Adrenal gland (tissue), 12 donors: Measurements from ENCODE around the gene AMN1. TPM values are rescaled to one million over a fixed set of nuclear protein-coding genes. Genes with fewer than 3 reads are reported as not detected.

Experiments used
- DNase-seq, 7 donors: peaks; one replicate each; pipeline ENCODE4 v3.0.0-alpha.2; 2019 to 2020
- H3K27ac ChIP-seq, 5 donors: fragments of 200-600 bp; sonication (generic) in 4 of 5; 1 replicate in 3 of 5; 2 replicates in 2 of 5; pipeline versions ENCODE4 v1.5.1 to v1.8.0; 2016 to 2020; ENCODE audit warnings: mild to moderate bottlenecking in 1 of 5
- H3K27me3 ChIP-seq: fragments of 200-600 bp; 2 replicates; pipeline ENCODE4 v1.8.0; 2021
- H3K36me3 ChIP-seq, 2 donors: fragments of 200-600 bp; replicated peaks in 1 of 2; 1 replicate in 1 of 2; 2 replicates in 1 of 2; pipeline versions ENCODE4 v1.5.1 to v1.8.0; 2018 to 2022
- H3K4me1 ChIP-seq, 2 donors: fragments of 200-600 bp; replicated peaks in 1 of 2; 1 replicate in 1 of 2; 2 replicates in 1 of 2; pipeline versions ENCODE4 v1.5.1 to v1.8.0; 2018 to 2021
- H3K4me3 ChIP-seq, 4 donors: fragments of 200-600 bp; sonication (generic) in 3 of 4; one replicate each; pipeline ENCODE4 v1.5.1; 2016 to 2018
- H3K9me3 ChIP-seq, 3 donors: fragments of 200-600 bp; sonication (generic) in 1 of 3; replicated peaks in 1 of 3; 1 replicate in 2 of 3; 2 replicates in 1 of 3; pipeline versions ENCODE4 v1.5.1 to v1.8.0; 2016 to 2021
- CTCF ChIP-seq, 6 experiments: fragments of 450-650 bp in 4 of 6; fragments of 200-600 bp in 2 of 6; sonication (generic) in 1 of 6; IDR thresholded peaks; 1 replicate in 5 of 6; 2 replicates in 1 of 6; pipeline versions ENCODE4 v1.5.1 to v1.8.0; 2016 to 2021; ENCODE audit warnings: antibody characterized with exemption in 6 of 6, mild to moderate bottlenecking in 2 of 6, moderate library complexity in 1 of 6
- POLR2A ChIP-seq, 2 donors: fragments of 450-650 bp; IDR thresholded peaks; one replicate each; pipeline ENCODE4 v1.6.1; 2017; ENCODE audit warnings: antibody characterized with exemption in 2 of 2, mild to moderate bottlenecking in 2 of 2, moderate library complexity in 1 of 2
- WGBS, 4 donors: extraction: QIAGEN DNeasy Blood & Tissue Kit in 2 of 4; methylation state at CpG; one replicate each; pipeline versions ENCODE4 v1.1.5 to v1.1.7; 2013 to 2017; 5-methylcytosine and 5-hydroxymethylcytosine counted together
- intact Hi-C, 2 donors: fragments of 100-400 bp; cut with DNase I; formaldehyde crosslinking; loops; one replicate each; pipeline versions ENCODE4 v1.14.1 to v1.15.0; 2022 to 2023
- polyA plus RNA-seq, 3 donors: library from polyadenylated mRNA; stranded (reverse); fragments of 200-250 nt in 2 of 3; fragments of 350-450 nt in 1 of 3; fragmentation: Illumina TruSeq in 1 of 3; extraction: RNeasy Lipid Tissue Mini Kit (QIAGEN cat#74804) in 1 of 3; gene quantifications; one replicate each; pipeline ENCODE4 v1.2.3, GENCODE V29; 2013 to 2014
- total RNA-seq, 9 donors: library from RNA; depleted of rRNA in 4 of 9; stranded (reverse); fragments of >200 nt in 4 of 9; fragments of 120-200 nt in 1 of 9; fragmentation: NEBNext Ultra II Directional in 1 of 9; extraction: Animal tissue kit (Norgen Biotek cat#: 25700) in 1 of 9; gene quantifications; one replicate each; pipeline versions ENCODE4 v1.1.0 to v1.2.4, GENCODE V29; 2013 to 2023
- donor health status: healthy with polysubstance abuse.
- donor health status: Bipolar disorder and iron deficiency.
- donor health status: DM: yes; HTN: yes; CAD: no.
- donor health status: DM: no; HTN: no; CAD: no.
- donor health status: DM: no; HTN: no; CAD: no.
- donor health status: DM: yes; HTN: yes; CAD: no.

AMN1 gene
- total and polyA plus RNA-seq, 12 donors, result 7.2 to 36.7 (median 13.1) TPM

- intact Hi-C loops, result no loop called here
These were observed 97.6 kb downstream of the AMN1 start for GRCh38 chr12:31631023-31631724.

GRCh38 chr12:31629756-31630732 lies 98.8 kb downstream of the AMN1 start:
- WGBS, 4 donors, result 36 to 42% (median 39%) methylated on average over 16 of the region's 16 CpGs
- no peak for TF ChIP-seq CTCF (IDR thresholded peaks at IDR 0.05)
- TF ChIP-seq POLR2A (IDR thresholded peaks at IDR 0.05), result peak in 1 of 2 donors; percentile 16
- Histone ChIP-seq H3K27me3 (no peaks in the 10 kb centered on the region), H3K9me3 (no peaks in the 10 kb centered on the region), H3K4me3 (peak overlapping the region in 1 of 4 donors; percentile 36), H3K4me1 (peaks cover 6 to 18% of the 10 kb centered on the region in 2 donors), H3K36me3 (no peaks in the 10 kb centered on the region), H3K27ac (peak overlapping the region in 4 of 5 donors; percentile 19 to 73 (median 60))
- peak; percentile 56 to 90 (median 82) for DNase-seq
- intact Hi-C loops, result no loop called here

More at GRCh38 chr12:31631023-31631724, 97.6 kb downstream of the AMN1 start:
- no peaks in the 10 kb centered on the region for H3K36me3 ChIP-seq
- WGBS, 4 donors, result 91 to 97% (median 95%) methylated on average over 6 of the region's 6 CpGs
- no peaks in the 10 kb centered on the region for H3K9me3 ChIP-seq
- DNase-seq, result no peak
- H3K27me3 ChIP-seq, result no peaks in the 10 kb centered on the region
- no peak overlapping the region for H3K4me3 ChIP-seq
- no peak for TF ChIP-seq POLR2A (IDR thresholded peaks at IDR 0.05)
- TF ChIP-seq CTCF (IDR thresholded peaks at IDR 0.05), result no peak
- H3K27ac ChIP-seq, result no peak overlapping the region
- peaks cover 6 to 18% of the 10 kb centered on the region in 2 donors for H3K4me1 ChIP-seq

- DNase-seq, result no peak
- no peaks in the 10 kb centered on the region for H3K9me3 ChIP-seq
- H3K27me3 ChIP-seq, result no peaks in the 10 kb centered on the region
- 78 to 89% (median 86%) methylated on average over 5 of the region's 5 CpGs for WGBS, 4 donors
- no peak overlapping the region for H3K27ac ChIP-seq
- no peak for TF ChIP-seq POLR2A (IDR thresholded peaks at IDR 0.05)
- TF ChIP-seq CTCF (IDR thresholded peaks at IDR 0.05), result no peak
- H3K36me3 ChIP-seq, result no peaks in the 10 kb centered on the region
- peaks cover 6 to 18% of the 10 kb centered on the region in 2 donors for H3K4me1 ChIP-seq
- H3K4me3 ChIP-seq, result no peak overlapping the region
- intact Hi-C loops, result no loop called here
These were observed 101.3 kb downstream of the AMN1 start for GRCh38 chr12:31627456-31628054.
